GM12878 (cell line): ENCODE data around the gene SLC35F3. TPM values are rescaled to one million over a fixed set of nuclear protein-coding genes. Genes with fewer than 3 reads are reported as not detected.
A peak's percentile ranks its signal among the peaks of the same experiment; 100 is the strongest.

Source experiments
- FOXK2 ChIP-seq: fragments of 450-650 bp; IDR thresholded peaks from 2 replicates; pipeline ENCODE4 v1.6.1; 2017; ENCODE audit warnings: mild to moderate bottlenecking, moderate library complexity
- FOXM1 ChIP-seq: IDR thresholded peaks from 2 replicates; pipeline ENCODE4 v1.6.1; 2012; ENCODE audit warnings: low read depth, mild to moderate bottlenecking, inconsistent platforms, low read length, moderate library complexity
- IKZF1 ChIP-seq: fragments of 450-650 bp; conservative IDR thresholded peaks from 2 replicates; pipeline ENCODE4 v1.6.1; 2017; ENCODE audit warnings: antibody characterized with exemption, mild to moderate bottlenecking
- KAT2A ChIP-seq: conservative IDR thresholded peaks from 2 replicates; pipeline ENCODE4 v1.6.1; 2011; ENCODE audit warnings: low read depth, low read length; ENCODE audit not compliant: control insufficient read depth
- NR2F1 ChIP-seq: fragments of 450-650 bp; conservative IDR thresholded peaks from 2 replicates; pipeline ENCODE4 v1.6.1; 2017; ENCODE audit warnings: mild to moderate bottlenecking
- NRF1 ChIP-seq: conservative IDR thresholded peaks from 2 replicates; pipeline ENCODE4 v1.6.1; 2011; ENCODE audit warnings: mild to moderate bottlenecking, low read depth, low read length, improper control_type of control experiment
- SIX5 ChIP-seq: IDR thresholded peaks from 2 replicates; pipeline ENCODE4 v1.6.1; 2011; ENCODE audit warnings: mild to moderate bottlenecking, low read depth, low read length, moderate library complexity; ENCODE audit not compliant: severe bottlenecking
- STAT3 ChIP-seq: IDR thresholded peaks from 2 replicates; pipeline ENCODE4 v1.6.1; 2011; ENCODE audit warnings: low read depth, low read length, improper control_type of control experiment
- TCF3 ChIP-seq: IDR thresholded peaks from 2 replicates; pipeline ENCODE4 v1.6.1; 2012; ENCODE audit warnings: low read depth, mild to moderate bottlenecking, low read length, borderline replicate concordance; ENCODE audit not compliant: insufficient read depth
- polyA plus RNA-seq, 11 experiments: library from polyadenylated mRNA; depleted of rRNA in 4 of 11; unstranded in 6 of 11; stranded (reverse) in 5 of 11; fragments of >200 nt; fragmentation: Nextera tagmentation in 4 of 11; fragmentation: Illumina TruSeq in 1 of 11; extraction: Ambion mirVana in 4 of 11; extraction: Trizol in 1 of 11; gene quantifications; 1 replicate in 1 of 11; 2 replicates in 10 of 11; pipeline versions ENCODE4 v1.2.1 to v1.2.3, GENCODE V29; 2011 to 2016; ENCODE audit warnings: inconsistent platforms in 2 of 11, missing spikeins in 2 of 11, low read depth in 1 of 11
- total RNA-seq, 4 experiments: library from RNA; depleted of rRNA in 3 of 4; stranded (reverse); fragments of >200 nt in 3 of 4; fragmentation: Illumina TruSeq in 1 of 4; extraction: Trizol in 1 of 4; gene quantifications; 2 replicates each; pipeline versions ENCODE4 v1.2.1 to v1.2.3, GENCODE V29; 2013 to 2021
- TF ChIP-seq, protein P1 (sequence below): IDR thresholded peaks from 2 replicates; pipeline ENCODE4 v1.6.1; 2011; ENCODE audit warnings: low read depth, mild to moderate bottlenecking, low read length, moderate library complexity, borderline replicate concordance; ENCODE audit errors: extremely low read depth
- TF ChIP-seq, protein P2 (sequence below): IDR thresholded peaks from 2 replicates; pipeline ENCODE4 v1.6.1; 2011; ENCODE audit warnings: borderline replicate concordance, low read depth, mild to moderate bottlenecking, moderate library complexity, mixed read lengths, low read length; ENCODE audit not compliant: insufficient read depth; ENCODE audit errors: extremely low read length
- TF ChIP-seq, protein P3 (sequence below): fragments of 450-650 bp; IDR thresholded peaks from 2 replicates; pipeline ENCODE4 v1.6.1; 2017; ENCODE audit warnings: mild to moderate bottlenecking, moderate library complexity
- TF ChIP-seq, protein P4 (sequence below): IDR thresholded peaks from 2 replicates; pipeline ENCODE4 v1.6.1; 2011; ENCODE audit warnings: low read depth, low read length, improper control_type of control experiment, borderline replicate concordance
- TF ChIP-seq, protein P5 (sequence below): IDR thresholded peaks from 2 replicates; pipeline ENCODE4 v1.6.1; 2012; ENCODE audit warnings: improper control_type of control experiment, low read depth, low read length; ENCODE audit not compliant: insufficient replicate concordance

SLC35F3 gene
- total and polyA plus RNA-seq, 10 of the 15 experiments (the other 5 are each of a cell fraction or from before 2014, with no cell fraction given), result 1.0 to 8.6 (median 5.7) TPM

DNA sequence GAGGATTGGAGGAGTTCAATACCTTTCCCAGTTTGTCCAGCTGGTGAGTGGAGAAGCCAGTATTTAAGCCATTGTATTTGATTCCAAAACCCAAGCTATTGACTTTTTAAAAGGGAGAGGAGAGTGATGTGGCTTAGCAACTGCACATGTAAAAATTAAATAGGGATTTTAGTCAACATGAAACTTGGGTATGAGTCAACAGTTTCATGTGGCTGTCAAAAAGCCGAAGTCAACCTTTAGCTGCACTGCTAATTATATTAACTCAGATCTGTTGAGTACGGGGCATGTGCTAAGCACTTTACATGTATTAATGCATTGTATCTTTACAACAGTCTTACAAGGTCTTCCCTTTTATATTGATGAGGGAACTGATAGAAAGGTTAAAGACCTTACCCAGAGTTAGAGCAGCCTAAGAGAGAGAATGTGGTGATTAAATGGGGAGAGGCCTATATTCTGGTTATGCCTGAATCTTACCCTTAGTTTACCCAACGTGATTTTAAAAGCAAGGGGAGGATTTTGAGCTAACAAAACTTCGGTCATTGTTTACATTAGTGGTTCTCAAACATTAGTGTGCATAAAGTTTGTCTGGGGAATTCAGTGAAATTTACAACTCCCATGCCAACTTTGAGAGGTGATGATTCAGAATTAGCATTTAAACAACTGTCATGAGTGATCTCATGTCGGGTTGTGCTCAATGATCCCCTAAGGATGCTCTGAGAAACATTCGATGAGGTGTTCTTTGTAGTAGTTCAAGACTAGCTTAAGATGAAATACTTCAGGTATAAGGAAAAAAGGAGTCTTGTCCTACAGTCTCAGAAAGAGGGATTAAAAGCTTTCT, 6.9 kb upstream of the SLC35F3 start (continued):
- TF ChIP-seq TCF3, result no peak
- TF ChIP-seq FOXK2, result no peak
- no peak for TF ChIP-seq NRF1
- peak; percentile 59 for TF ChIP-seq IKZF1
- TF ChIP-seq, protein P1, sequence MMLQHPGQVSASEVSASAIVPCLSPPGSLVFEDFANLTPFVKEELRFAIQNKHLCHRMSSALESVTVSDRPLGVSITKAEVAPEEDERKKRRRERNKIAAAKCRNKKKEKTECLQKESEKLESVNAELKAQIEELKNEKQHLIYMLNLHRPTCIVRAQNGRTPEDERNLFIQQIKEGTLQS, result no peak
- TF ChIP-seq STAT3, result peak; percentile 95; the same call in 1 of the 2 replicates
- TF ChIP-seq, protein P2, sequence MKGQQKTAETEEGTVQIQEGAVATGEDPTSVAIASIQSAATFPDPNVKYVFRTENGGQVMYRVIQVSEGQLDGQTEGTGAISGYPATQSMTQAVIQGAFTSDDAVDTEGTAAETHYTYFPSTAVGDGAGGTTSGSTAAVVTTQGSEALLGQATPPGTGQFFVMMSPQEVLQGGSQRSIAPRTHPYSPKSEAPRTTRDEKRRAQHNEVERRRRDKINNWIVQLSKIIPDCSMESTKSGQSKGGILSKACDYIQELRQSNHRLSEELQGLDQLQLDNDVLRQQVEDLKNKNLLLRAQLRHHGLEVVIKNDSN, result no peak
- peak; percentile 62; the same call in 1 of the 2 replicates for TF ChIP-seq FOXM1
- peak; percentile 75 for TF ChIP-seq NR2F1
- no peak for TF ChIP-seq SIX5
- no peak for TF ChIP-seq KAT2A
- TF ChIP-seq, protein P3, sequence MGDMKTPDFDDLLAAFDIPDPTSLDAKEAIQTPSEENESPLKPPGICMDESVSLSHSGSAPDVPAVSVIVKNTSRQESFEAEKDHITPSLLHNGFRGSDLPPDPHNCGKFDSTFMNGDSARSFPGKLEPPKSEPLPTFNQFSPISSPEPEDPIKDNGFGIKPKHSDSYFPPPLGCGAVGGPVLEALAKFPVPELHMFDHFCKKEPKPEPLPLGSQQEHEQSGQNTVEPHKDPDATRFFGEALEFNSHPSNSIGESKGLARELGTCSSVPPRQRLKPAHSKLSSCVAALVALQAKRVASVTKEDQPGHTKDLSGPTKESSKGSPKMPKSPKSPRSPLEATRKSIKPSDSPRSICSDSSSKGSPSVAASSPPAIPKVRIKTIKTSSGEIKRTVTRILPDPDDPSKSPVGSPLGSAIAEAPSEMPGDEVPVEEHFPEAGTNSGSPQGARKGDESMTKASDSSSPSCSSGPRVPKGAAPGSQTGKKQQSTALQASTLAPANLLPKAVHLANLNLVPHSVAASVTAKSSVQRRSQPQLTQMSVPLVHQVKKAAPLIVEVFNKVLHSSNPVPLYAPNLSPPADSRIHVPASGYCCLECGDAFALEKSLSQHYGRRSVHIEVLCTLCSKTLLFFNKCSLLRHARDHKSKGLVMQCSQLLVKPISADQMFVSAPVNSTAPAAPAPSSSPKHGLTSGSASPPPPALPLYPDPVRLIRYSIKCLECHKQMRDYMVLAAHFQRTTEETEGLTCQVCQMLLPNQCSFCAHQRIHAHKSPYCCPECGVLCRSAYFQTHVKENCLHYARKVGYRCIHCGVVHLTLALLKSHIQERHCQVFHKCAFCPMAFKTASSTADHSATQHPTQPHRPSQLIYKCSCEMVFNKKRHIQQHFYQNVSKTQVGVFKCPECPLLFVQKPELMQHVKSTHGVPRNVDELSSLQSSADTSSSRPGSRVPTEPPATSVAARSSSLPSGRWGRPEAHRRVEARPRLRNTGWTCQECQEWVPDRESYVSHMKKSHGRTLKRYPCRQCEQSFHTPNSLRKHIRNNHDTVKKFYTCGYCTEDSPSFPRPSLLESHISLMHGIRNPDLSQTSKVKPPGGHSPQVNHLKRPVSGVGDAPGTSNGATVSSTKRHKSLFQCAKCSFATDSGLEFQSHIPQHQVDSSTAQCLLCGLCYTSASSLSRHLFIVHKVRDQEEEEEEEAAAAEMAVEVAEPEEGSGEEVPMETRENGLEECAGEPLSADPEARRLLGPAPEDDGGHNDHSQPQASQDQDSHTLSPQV, result no peak
- TF ChIP-seq, protein P4, sequence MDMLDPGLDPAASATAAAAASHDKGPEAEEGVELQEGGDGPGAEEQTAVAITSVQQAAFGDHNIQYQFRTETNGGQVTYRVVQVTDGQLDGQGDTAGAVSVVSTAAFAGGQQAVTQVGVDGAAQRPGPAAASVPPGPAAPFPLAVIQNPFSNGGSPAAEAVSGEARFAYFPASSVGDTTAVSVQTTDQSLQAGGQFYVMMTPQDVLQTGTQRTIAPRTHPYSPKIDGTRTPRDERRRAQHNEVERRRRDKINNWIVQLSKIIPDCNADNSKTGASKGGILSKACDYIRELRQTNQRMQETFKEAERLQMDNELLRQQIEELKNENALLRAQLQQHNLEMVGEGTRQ, result no peak
- TF ChIP-seq, protein P5, sequence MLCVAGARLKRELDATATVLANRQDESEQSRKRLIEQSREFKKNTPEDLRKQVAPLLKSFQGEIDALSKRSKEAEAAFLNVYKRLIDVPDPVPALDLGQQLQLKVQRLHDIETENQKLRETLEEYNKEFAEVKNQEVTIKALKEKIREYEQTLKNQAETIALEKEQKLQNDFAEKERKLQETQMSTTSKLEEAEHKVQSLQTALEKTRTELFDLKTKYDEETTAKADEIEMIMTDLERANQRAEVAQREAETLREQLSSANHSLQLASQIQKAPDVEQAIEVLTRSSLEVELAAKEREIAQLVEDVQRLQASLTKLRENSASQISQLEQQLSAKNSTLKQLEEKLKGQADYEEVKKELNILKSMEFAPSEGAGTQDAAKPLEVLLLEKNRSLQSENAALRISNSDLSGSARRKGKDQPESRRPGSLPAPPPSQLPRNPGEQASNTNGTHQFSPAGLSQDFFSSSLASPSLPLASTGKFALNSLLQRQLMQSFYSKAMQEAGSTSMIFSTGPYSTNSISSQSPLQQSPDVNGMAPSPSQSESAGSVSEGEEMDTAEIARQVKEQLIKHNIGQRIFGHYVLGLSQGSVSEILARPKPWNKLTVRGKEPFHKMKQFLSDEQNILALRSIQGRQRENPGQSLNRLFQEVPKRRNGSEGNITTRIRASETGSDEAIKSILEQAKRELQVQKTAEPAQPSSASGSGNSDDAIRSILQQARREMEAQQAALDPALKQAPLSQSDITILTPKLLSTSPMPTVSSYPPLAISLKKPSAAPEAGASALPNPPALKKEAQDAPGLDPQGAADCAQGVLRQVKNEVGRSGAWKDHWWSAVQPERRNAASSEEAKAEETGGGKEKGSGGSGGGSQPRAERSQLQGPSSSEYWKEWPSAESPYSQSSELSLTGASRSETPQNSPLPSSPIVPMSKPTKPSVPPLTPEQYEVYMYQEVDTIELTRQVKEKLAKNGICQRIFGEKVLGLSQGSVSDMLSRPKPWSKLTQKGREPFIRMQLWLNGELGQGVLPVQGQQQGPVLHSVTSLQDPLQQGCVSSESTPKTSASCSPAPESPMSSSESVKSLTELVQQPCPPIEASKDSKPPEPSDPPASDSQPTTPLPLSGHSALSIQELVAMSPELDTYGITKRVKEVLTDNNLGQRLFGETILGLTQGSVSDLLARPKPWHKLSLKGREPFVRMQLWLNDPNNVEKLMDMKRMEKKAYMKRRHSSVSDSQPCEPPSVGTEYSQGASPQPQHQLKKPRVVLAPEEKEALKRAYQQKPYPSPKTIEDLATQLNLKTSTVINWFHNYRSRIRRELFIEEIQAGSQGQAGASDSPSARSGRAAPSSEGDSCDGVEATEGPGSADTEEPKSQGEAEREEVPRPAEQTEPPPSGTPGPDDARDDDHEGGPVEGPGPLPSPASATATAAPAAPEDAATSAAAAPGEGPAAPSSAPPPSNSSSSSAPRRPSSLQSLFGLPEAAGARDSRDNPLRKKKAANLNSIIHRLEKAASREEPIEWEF, result no peak
